Metanephros (tissue), 2 donors: Measurements from ENCODE around the gene RBPMS2. TPM values are rescaled to one million over a fixed set of nuclear protein-coding genes. Genes with fewer than 3 reads are reported as not detected.

Source experiments
- small RNA-seq: library from RNA; depleted of rRNA; stranded (forward); fragments of <200 nt; gene quantifications from one replicate; pipeline ENCODE3, GENCODE V24; 2014; ENCODE audit warnings: low replicate concordance
- total RNA-seq: library from RNA; depleted of rRNA; stranded (reverse); fragments of >200 nt; gene quantifications from one replicate; pipeline ENCODE4 v1.2.3, GENCODE V29; 2014

Gene RBPMS2
- total RNA-seq: 1.4 TPM

DNA sequence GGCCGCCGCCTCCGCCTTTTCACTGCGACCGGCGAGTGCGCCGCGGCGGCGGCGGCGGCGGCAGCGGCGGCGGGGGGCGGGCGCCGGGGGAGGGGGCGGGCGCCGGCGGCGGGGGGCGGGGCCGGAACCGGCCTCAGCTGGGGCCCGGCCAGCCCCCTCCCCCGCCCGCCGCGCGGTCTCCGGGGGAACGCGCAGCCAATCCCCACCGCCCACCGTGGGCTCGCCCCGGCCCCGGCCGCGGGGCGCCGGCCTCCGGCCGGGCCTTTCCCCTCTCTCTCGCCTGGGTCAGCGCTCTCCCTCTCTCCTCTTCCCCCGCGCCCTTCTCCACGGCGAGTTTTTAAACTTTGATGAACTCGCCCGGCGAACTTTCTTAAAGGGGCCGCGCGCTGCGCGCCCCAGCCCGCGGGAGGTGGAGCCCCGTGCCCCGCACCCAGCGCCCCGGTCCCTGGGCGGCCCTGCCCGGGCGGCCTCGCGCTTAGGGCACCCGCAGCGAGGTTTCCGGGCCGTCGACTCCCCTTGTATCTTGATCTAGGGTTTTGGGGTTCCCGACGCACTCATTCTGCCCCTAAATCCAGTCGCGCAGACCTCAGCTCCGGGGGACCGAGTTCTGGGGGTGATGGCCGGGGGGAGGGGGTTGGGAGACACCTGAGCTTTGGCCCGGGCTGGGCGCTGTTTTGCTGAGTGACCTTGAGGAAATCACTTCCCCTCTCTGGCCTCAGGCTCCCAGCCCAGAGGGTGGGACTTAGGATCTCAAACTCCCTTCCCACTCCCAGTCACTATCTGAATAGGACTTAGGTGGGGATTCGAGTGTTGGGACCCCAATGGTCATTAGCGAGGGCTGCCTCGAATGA lies at the start of gene RBPMS2:
Gene RBPMS2 (minus strand): TSS at position 39 of the 851 bp plus-strand sequence. CDS start 270 bp downstream, outside the sequence.

Small RNA genes lying within 50 kb of the gene (small RNA-seq; reads per million reads assigned to genes)
- gene AC100830.2: not detected
- not detected for gene MIR1272

Other genes starting within 250 kb of the RBPMS2 start
- gene PIF1, start 50.1 kb upstream of the RBPMS2 start, total RNA-seq: 9.1 TPM
- 28.8 TPM for gene PLEKHO2, start 66.3 kb upstream of the RBPMS2 start, total RNA-seq
- 6.9 TPM for gene ANKDD1A, start 136.3 kb upstream of the RBPMS2 start, total RNA-seq
- 79.1 TPM for gene SPG21, start 214.3 kb upstream of the RBPMS2 start, total RNA-seq